A673 (cell line): ENCODE data around the gene INPP4A.

Experiments
- EZH2 ChIP-seq: fragments of 200-600 bp; sonication (generic); IDR thresholded peaks from 2 replicates; pipeline ENCODE4 v1.6.1; 2017; ENCODE audit warnings: borderline replicate concordance, low read depth, mild to moderate bottlenecking, mixed read lengths, antibody characterized with exemption, low read length; ENCODE audit not compliant: poor library complexity, severe bottlenecking
- TF ChIP-seq, protein P1 (sequence below): fragments of 300-800, 200-600 bp; sonication (generic); conservative IDR thresholded peaks from 2 replicates; pipeline ENCODE4 v1.5.1; 2017; ENCODE audit warnings: low read depth, mild to moderate bottlenecking, antibody characterized with exemption, low read length, moderate library complexity, mixed read lengths

- TF ChIP-seq, protein P1, sequence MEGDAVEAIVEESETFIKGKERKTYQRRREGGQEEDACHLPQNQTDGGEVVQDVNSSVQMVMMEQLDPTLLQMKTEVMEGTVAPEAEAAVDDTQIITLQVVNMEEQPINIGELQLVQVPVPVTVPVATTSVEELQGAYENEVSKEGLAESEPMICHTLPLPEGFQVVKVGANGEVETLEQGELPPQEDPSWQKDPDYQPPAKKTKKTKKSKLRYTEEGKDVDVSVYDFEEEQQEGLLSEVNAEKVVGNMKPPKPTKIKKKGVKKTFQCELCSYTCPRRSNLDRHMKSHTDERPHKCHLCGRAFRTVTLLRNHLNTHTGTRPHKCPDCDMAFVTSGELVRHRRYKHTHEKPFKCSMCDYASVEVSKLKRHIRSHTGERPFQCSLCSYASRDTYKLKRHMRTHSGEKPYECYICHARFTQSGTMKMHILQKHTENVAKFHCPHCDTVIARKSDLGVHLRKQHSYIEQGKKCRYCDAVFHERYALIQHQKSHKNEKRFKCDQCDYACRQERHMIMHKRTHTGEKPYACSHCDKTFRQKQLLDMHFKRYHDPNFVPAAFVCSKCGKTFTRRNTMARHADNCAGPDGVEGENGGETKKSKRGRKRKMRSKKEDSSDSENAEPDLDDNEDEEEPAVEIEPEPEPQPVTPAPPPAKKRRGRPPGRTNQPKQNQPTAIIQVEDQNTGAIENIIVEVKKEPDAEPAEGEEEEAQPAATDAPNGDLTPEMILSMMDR, result no peak
- TF ChIP-seq EZH2, result no peak
Measured at GRCh38 chr2:98476192-98476868, 31.7 kb downstream of the INPP4A start.
